DOHH2 (cell line): ENCODE results near the gene CERK.

ENCODE experiments used
- H3F3A ChIP-seq: fragments of 200-600 bp; sonication (generic), shearing (Covaris generic); 2 replicates; pipeline ENCODE4 v1.6.0; 2016; ENCODE audit warnings: antibody characterized with exemption, mild to moderate bottlenecking; ENCODE audit not compliant: control insufficient read depth, insufficient read depth
- H3K27ac ChIP-seq: fragments of 200-600 bp; sonication (generic); 2 replicates; pipeline ENCODE4 v1.5.1; 2014; ENCODE audit warnings: low read depth, mild to moderate bottlenecking, low read length, moderate library complexity
- H3K27me3 ChIP-seq: fragments of 200-600 bp; sonication (generic); 2 replicates; pipeline ENCODE4 v1.6.1; 2014; ENCODE audit warnings: mild to moderate bottlenecking, low read length, mixed read lengths; ENCODE audit not compliant: control insufficient read depth
- H3K36me3 ChIP-seq: fragments of 200-600 bp; sonication (generic); 2 replicates; pipeline ENCODE4 v1.6.1; 2014; ENCODE audit warnings: mild to moderate bottlenecking, low read length, moderate library complexity, mixed read lengths; ENCODE audit not compliant: control insufficient read depth
- H3K4me1 ChIP-seq: fragments of 200-600 bp; sonication (generic); 2 replicates; pipeline ENCODE4 v1.6.1; 2014; ENCODE audit warnings: mild to moderate bottlenecking, low read length, mixed read lengths; ENCODE audit not compliant: control insufficient read depth
- H3K4me2 ChIP-seq: fragments of 200-600 bp; sonication (generic); 2 replicates; pipeline ENCODE4 v1.6.0; 2014; ENCODE audit warnings: mild to moderate bottlenecking, low read length, moderate library complexity
- H3K4me3 ChIP-seq: fragments of 200-600 bp; sonication (generic); 2 replicates; pipeline ENCODE4 v1.5.1; 2014; ENCODE audit warnings: mild to moderate bottlenecking, low read length, mixed read lengths
- H3K79me2 ChIP-seq: fragments of 200-600 bp; sonication (generic); 2 replicates; pipeline ENCODE4 v1.6.1; 2014; ENCODE audit warnings: mild to moderate bottlenecking, low read length, mixed read lengths; ENCODE audit not compliant: control insufficient read depth
- H3K9me2 ChIP-seq: fragments of 200-600 bp; sonication (generic); replicated peaks from 2 replicates; pipeline ENCODE4 v1.6.1; 2014; ENCODE audit warnings: mild to moderate bottlenecking, low read length, mixed read lengths; ENCODE audit not compliant: control insufficient read depth
- H3K9me3 ChIP-seq: fragments of 200-600 bp; sonication (generic); 2 replicates; pipeline ENCODE4 v1.6.1; 2014; ENCODE audit warnings: antibody characterized with exemption, low read length, mixed read lengths; ENCODE audit not compliant: control insufficient read depth, insufficient read depth
- H4K20me1 ChIP-seq: fragments of 200-600 bp; sonication (generic); 2 replicates; pipeline ENCODE4 v1.6.0; 2014; ENCODE audit warnings: low read depth, mild to moderate bottlenecking, antibody characterized with exemption, low read length, moderate library complexity; ENCODE audit not compliant: control insufficient read depth, insufficient read depth
- EZH2phosphoT487 ChIP-seq: fragments of 200-600 bp; sonication (generic); IDR thresholded peaks from 2 replicates; pipeline ENCODE4 v1.6.1; 2017; ENCODE audit warnings: borderline replicate concordance, mild to moderate bottlenecking, antibody characterized with exemption, low read length, moderate library complexity, mixed read lengths
- TF ChIP-seq, protein P1 (sequence below): fragments of 200-600 bp; sonication (generic); IDR thresholded peaks from one replicate; pipeline ENCODE4 v1.5.1; 2014; ENCODE audit warnings: antibody characterized with exemption, mild to moderate bottlenecking, low read depth, low read length; ENCODE audit not compliant: poor library complexity, severe bottlenecking

Gene CERK

DNA sequence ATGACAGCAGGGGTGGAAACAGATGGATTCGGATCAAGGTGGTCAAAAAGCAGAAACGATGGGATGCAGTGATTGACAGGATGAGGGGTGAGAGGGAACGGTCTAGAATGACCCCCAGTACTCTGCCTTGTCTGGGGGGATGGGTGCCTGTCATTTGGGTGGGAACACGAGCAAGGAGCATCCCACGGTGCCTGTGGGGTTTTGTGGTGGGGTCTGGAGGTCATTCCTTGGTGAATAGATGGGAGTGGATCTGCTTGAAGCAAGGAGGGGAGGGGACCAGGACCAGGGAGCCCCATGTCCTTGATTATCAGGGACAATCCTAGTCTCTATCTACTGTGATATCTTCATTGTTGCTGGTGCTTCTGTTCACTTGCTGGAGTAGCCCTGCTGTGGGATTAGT lies 8.1 kb upstream of the CERK start:
- Histone ChIP-seq H3K4me3 (no peak overlapping the region), H3K79me2 (no peaks in the 10 kb centered on the region), H3K36me3 (no peaks in the 10 kb centered on the region), H3K9me2 (no peaks in the 10 kb centered on the region), H3K4me1 (peaks cover 14% of the 10 kb centered on the region), H3K4me2 (no peak overlapping the region), H3K27me3 (0 out of 2 replicates have a peak, but pooled peaks cover 10% of the 10 kb centered on the region), H4K20me1 (no peaks in the 10 kb centered on the region), H3K27ac (no peak overlapping the region), H3F3A (no peaks in the 10 kb centered on the region), H3K9me3 (no peaks in the 10 kb centered on the region; the same call in 1 of the 2 replicates)
- no peak for TF ChIP-seq EZH2phosphoT487
- TF ChIP-seq, protein P1, sequence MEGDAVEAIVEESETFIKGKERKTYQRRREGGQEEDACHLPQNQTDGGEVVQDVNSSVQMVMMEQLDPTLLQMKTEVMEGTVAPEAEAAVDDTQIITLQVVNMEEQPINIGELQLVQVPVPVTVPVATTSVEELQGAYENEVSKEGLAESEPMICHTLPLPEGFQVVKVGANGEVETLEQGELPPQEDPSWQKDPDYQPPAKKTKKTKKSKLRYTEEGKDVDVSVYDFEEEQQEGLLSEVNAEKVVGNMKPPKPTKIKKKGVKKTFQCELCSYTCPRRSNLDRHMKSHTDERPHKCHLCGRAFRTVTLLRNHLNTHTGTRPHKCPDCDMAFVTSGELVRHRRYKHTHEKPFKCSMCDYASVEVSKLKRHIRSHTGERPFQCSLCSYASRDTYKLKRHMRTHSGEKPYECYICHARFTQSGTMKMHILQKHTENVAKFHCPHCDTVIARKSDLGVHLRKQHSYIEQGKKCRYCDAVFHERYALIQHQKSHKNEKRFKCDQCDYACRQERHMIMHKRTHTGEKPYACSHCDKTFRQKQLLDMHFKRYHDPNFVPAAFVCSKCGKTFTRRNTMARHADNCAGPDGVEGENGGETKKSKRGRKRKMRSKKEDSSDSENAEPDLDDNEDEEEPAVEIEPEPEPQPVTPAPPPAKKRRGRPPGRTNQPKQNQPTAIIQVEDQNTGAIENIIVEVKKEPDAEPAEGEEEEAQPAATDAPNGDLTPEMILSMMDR: no peak

DNA sequence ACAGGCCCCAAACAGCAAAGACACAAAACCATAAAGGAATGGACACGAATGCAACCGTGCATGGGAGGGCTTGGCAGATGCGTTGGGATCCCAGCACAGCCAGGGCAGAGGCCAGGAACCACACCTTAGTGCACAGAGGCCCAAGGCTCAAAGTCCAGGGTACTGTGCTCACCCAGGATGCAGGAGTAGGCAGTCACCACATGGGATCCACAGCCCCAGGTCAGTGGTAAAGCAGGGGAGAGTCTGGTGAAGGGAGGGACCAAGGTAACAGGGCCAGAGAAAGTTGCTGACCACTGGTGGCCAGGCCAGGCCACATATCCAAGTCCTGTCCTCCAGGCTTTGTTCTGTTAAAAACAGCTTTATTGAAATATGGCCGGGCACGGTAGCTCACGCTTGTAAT lies 6.5 kb upstream of the CERK start:
- Histone ChIP-seq H3K36me3 (no peaks in the 10 kb centered on the region), H3K4me2 (no peak overlapping the region), H3K4me1 (peaks cover 9% of the 10 kb centered on the region), H4K20me1 (no peaks in the 10 kb centered on the region), H3K9me3 (no peaks in the 10 kb centered on the region; the same call in 1 of the 2 replicates), H3F3A (no peaks in the 10 kb centered on the region), H3K27me3 (0 out of 2 replicates have a peak, but pooled peaks cover 10% of the 10 kb centered on the region), H3K79me2 (no peaks in the 10 kb centered on the region), H3K4me3 (no peak overlapping the region), H3K9me2 (no peaks in the 10 kb centered on the region), H3K27ac (no peak overlapping the region)
- TF ChIP-seq, protein P1: no peak
- TF ChIP-seq EZH2phosphoT487: no peak

DNA sequence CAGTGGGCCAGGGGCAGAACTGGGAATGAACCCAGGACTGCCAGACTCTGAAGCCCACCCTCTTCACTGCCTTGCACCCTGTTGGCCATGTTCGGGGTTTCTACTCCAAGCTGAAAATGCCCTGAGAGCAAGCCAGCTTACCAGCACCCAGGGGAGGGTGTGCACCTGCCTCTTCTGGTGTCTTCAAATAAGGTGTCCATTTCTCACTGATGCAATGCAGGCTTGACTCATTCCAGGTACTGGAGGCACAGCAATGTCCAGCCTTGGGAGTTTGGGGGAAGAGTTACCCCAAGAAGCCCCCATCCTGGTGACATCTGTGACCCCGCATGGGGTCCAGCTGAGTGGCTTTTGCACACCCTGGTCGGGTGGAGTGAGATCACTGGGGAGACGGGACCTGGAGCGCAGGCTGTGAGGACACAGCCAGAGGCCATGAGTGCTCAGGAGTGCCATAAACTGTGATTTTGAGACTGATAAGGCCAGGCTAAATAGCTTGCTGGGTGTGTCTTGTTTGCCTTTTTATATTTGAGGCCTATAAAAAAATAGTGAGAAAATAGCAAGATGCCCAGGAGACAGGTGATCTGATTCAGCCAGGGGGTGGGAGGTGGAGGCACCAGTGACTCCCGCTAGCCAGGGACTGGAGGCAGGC lies 4.6 kb upstream of the CERK start:
- Histone ChIP-seq H3K4me3 (no peak overlapping the region), H3K27ac (no peak overlapping the region), H3K9me3 (no peaks in the 10 kb centered on the region; the same call in 1 of the 2 replicates), H3K79me2 (no peaks in the 10 kb centered on the region), H3K36me3 (no peaks in the 10 kb centered on the region), H4K20me1 (no peaks in the 10 kb centered on the region), H3K9me2 (no peaks in the 10 kb centered on the region), H3K4me1 (peaks cover 10% of the 10 kb centered on the region), H3K27me3 (0 out of 2 replicates have a peak, but pooled peaks cover 9% of the 10 kb centered on the region), H3K4me2 (no peak overlapping the region), H3F3A (no peaks in the 10 kb centered on the region)
- TF ChIP-seq EZH2phosphoT487: no peak
- TF ChIP-seq, protein P1: no peak
